GM08714 (cell line): ENCODE data around the gene SALL3.

Experiments used
- H3K4me3 ChIP-seq: fragments of 200-500 bp; sonication (Bioruptor generic); 2 replicates; pipeline ENCODE4 v1.5.1; 2014; ENCODE audit warnings: mild to moderate bottlenecking, low read length, inconsistent platforms
- ZNF274 ChIP-seq: IDR thresholded peaks from 2 replicates; pipeline ENCODE4 v1.6.1; 2012; ENCODE audit warnings: mild to moderate bottlenecking, low read depth, low read length

The SALL3 gene

DNA sequence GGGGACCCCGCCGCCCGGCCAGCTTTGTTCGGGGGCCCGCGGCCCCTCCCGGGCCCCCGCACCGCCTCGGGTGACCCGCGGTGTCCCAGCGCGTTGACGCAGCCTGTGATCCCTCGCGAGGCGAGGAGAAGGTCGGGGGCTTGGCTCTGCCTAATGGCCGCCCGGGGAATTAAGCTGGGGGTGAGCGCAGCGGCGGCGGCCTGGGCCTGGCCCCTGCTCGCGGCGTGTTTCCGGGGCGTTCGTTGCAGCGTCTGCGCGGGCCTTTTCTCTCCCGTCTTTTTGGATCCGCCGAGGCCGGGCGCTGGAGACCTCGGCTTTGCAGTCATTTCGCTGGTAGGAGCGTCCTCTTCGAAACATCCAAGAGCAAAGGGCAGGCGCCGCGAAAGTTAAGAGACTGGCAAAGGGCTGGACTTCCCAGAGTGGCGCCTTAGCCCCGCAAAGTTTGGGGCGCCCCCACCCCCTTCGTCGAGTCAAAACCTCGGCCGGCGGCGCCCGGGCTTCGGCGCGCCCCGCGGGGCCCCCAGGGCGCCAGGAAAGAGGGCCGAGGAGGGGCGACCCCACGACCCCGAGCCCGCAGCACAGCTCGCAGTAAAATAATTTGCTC is 1.3 kb downstream of the SALL3 start:
- TF ChIP-seq ZNF274, result no peak
- H3K4me3 ChIP-seq, result no peak overlapping the region

DNA sequence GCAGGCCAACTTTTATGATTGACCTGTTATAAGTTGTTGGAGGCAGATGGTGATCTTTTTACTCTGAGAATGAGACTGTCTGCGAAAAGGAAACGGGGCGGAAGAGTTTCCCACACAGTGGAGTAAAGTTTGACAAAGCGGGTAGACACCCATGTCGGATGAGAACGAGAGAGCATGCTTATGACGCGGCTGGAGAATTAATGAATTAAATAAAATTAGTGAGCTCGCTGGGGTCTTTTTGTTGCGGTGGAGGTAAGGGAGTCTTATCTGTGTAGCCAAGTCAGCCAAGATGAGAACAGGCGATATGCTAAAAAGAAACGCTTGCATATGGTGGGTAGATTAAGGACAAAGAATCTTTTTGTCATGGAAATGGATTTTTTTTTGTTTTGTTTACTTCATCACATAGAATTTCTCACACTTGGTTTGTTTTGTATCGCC is 1.8 kb downstream of the SALL3 start:
- no peak for TF ChIP-seq ZNF274
- no peak overlapping the region; the same call in 1 of the 2 replicates for H3K4me3 ChIP-seq

DNA sequence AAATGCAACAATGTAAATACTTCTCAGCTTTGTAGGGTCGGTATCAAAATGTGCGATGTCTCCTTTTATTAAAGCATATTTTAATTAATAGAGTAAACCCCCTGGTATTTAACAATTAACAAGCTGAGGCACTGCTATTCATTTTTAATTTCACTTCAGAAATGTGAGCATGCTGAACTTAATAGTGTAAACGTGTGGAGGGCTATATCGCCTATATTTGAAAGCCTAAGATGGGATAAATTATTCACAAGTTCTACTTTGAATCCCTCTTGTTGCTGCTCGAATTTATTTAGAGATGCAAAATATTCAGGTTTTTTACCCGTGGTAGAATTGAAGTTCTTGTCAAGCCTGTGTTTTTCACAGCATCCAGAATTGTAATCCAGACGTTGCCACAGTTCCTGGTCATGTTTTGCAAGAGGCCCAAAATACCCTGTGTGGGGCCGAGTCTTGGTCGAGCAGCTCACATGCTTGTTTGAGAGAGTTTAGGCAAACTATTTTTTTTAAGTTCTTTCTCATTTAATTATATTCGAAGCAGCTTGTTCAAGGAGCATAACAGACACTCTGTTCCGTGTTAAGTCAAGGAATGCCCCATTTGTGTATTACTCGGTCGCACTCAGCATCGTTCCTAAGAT is 2.5 kb downstream of the SALL3 start:
- no peak overlapping the region; the same call in 1 of the 2 replicates for H3K4me3 ChIP-seq
- no peak for TF ChIP-seq ZNF274

DNA sequence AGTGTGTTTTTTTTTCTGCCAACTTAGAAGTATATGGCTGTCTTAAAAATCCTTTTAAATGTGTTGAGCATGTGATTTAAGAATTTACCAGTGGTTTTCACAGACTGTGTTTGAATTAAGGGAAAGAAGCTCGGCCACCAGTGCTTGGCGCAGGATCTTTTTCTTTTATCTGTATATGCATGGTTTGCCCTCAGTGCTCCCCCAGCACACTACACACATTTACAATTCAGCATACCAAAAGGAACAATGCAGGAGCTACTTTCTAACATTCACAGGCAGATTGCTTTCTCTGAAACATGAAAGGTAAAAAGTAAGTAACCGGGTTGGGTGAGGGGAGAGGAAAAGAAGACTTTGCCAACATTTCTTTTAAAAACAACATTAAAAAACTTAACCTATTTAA is 3.9 kb downstream of the SALL3 start:
- H3K4me3 ChIP-seq, result no peak overlapping the region
- no peak for TF ChIP-seq ZNF274

DNA sequence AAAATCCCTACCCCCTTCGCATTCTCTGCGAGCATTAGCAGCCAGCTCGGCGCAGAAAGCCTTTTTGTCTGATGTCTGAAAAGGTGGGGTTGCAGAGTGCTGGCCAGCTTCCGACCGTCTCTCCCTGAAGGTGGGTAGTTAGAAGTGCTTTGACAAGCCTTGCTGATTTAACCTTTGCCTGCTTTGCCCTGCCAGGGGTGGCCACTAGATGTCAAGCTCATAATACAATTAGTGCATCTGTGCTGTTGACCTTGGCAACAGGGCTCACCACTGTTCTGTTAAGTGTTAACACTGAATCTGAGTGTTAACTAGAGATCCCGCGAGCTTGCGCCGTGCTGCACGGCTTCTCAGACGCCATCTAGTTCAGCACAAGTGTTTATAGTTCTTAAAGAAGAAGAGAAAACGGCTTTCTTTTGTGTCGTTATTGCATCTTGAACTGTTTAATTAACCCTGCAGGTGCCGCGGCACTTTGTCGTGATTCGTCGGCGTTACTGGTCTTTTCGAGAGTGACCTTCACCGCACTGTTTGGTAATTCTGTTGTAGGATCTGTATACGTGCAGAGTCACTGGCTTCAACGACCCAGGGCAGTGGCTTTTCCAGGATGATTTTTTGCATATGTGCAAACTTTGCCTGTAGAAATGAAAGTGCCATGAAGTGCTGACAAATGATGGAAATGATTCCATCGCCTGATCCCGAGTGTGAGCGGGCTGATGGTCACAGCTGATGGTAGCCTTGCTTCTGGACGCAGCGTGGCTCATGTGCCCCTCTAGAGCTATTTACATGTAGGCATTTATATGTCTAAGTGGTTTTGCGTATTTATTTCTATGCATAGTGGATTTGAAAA is 5.5 kb downstream of the SALL3 start:
- TF ChIP-seq ZNF274, result no peak
- H3K4me3 ChIP-seq, result no peak overlapping the region

DNA sequence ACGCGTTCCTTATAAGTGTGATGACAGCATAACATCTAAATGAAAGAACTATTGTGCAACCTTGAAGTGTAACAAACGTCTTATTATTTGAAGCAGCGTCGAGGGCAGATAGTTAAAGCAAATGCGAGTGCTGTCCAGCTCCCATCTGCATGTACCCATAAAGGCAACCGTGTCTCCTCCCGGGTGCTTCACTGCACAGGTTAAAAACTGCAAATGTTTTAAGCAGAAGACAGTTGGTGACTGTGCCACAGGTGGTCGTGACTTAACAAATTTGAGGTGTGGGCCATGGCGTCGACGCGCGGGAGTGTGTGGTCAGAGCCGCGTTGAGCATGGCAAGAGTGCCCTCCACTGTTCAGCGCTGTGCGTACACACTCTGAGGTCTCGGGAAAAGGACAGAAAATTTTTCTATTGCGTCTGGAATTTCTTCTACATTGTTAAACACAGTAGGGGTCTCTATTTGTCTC is 6.4 kb downstream of the SALL3 start:
- H3K4me3 ChIP-seq, result no peak overlapping the region
- no peak for TF ChIP-seq ZNF274

GRCh38 chr18:78991446-78991845 is 11.8 kb downstream of the SALL3 start:
- TF ChIP-seq ZNF274, result no peak

GRCh38 chr18:78992041-78993011 is 12.7 kb downstream of the SALL3 start:
- TF ChIP-seq ZNF274, result no peak
- H3K4me3 ChIP-seq, result no peak overlapping the region

More at GRCh38 chr18:78991446-78991845, 11.8 kb downstream of the SALL3 start:
- no peak overlapping the region for H3K4me3 ChIP-seq

DNA sequence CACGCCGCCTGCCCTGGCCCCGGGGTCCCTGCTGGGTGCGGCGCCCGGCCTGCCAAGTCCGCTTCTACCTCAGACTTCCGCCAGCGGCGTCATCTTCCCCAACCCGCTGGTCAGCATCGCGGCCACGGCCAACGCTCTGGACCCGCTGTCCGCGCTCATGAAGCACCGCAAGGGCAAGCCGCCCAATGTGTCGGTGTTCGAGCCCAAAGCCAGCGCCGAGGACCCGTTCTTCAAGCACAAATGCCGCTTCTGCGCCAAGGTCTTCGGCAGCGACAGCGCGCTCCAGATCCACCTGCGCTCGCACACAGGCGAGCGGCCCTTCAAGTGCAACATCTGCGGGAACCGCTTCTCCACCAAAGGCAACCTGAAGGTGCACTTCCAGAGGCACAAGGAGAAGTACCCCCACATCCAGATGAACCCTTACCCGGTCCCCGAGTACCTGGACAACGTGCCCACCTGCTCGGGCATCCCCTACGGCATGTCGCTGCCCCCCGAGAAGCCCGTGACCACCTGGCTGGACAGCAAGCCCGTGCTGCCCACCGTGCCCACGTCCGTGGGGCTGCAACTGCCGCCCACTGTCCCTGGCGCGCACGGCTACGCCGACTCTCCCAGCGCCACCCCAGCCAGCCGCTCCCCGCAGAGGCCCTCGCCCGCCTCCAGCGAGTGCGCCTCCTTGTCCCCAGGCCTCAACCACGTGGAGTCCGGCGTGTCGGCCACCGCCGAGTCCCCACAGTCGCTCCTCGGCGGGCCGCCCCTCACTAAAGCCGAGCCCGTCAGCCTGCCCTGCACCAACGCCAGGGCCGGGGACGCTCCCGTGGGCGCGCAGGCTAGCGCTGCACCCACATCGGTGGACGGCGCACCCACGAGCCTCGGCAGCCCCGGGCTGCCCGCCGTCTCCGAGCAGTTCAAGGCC is 13.7 kb downstream of the SALL3 start:
- TF ChIP-seq ZNF274, result no peak

GRCh38 chr18:78994000-78994399 is 14.4 kb downstream of the SALL3 start:
- no peak overlapping the region for H3K4me3 ChIP-seq
- TF ChIP-seq ZNF274, result no peak

More for the DNA sequence above, 13.7 kb downstream of the SALL3 start:
- H3K4me3 ChIP-seq, result no peak overlapping the region

- no peak overlapping the region for H3K4me3 ChIP-seq
- TF ChIP-seq ZNF274, result no peak
Observed at GRCh38 chr18:78994531-78994930, 14.9 kb downstream of the SALL3 start.

GRCh38 chr18:78994977-78995582 is 15.5 kb downstream of the SALL3 start:
- no peak for TF ChIP-seq ZNF274
- H3K4me3 ChIP-seq, result no peak overlapping the region
